Measurements from ENCODE around the gene NRTN.
"Not testable (repeated sequence)": the region's sequence is repeated elsewhere in the genome, so short reads cannot be mapped to it uniquely, and the experiment has no call there.

NRTN gene

GRCh38 chr19:5839065-5840017 is 34.5 kb downstream of the NRTN start, which contains the start of gene FUT6:
Gene FUT6 (minus strand): TSS chr19:5839702. CDS start chr19:5832567, 7,135 bp downstream.
- no peak for DNase-seq

GRCh38 chr19:5841735-5842111 is 36.9 kb downstream of the NRTN start:
- DNase-seq: not testable (repeated sequence)

GRCh38 chr19:5843295-5843927 is 38.5 kb downstream of the NRTN start:
- no peak for DNase-seq

- no peak for DNase-seq
Measured at GRCh38 chr19:5844456-5845433, 39.9 kb downstream of the NRTN start.

GRCh38 chr19:5847846-5848245 is 43.0 kb downstream of the NRTN start:
- DNase-seq: not testable (repeated sequence)

GRCh38 chr19:5848621-5849020 is 43.8 kb downstream of the NRTN start:
- not testable (repeated sequence) for DNase-seq

- no peak for DNase-seq
Measured at GRCh38 chr19:5850189-5850588, 45.3 kb downstream of the NRTN start.

GRCh38 chr19:5850743-5851293 is 46.0 kb downstream of the NRTN start:
- DNase-seq: no peak

- DNase-seq: no peak
Measured at GRCh38 chr19:5851302-5851701, 46.4 kb downstream of the NRTN start, which contains the start of gene FUT3. Gene FUT3 (minus strand): TSS chr19:5851449.

- DNase-seq: not testable (repeated sequence)
Measured at GRCh38 chr19:5854121-5854520, 49.3 kb downstream of the NRTN start.

- not testable (repeated sequence) for DNase-seq
Measured at GRCh38 chr19:5855151-5855550, 50.3 kb downstream of the NRTN start.

- no peak for DNase-seq
Measured at GRCh38 chr19:5857203-5858081, 52.6 kb downstream of the NRTN start.

GRCh38 chr19:5863030-5863665 is 58.3 kb downstream of the NRTN start:
- DNase-seq: no peak

- no peak for DNase-seq
Measured at GRCh38 chr19:5864013-5864720, 59.3 kb downstream of the NRTN start.

GRCh38 chr19:5864725-5865486 is 60.0 kb downstream of the NRTN start:
- DNase-seq: no peak

GRCh38 chr19:5865772-5866171 is 60.9 kb downstream of the NRTN start:
- DNase-seq: no peak

GRCh38 chr19:5867201-5868136 is 62.6 kb downstream of the NRTN start:
- no peak for DNase-seq

GRCh38 chr19:5870986-5871394 is 66.1 kb downstream of the NRTN start:
- no peak for DNase-seq
